Ovary (tissue), 9 donors: ENCODE results near the gene CPS1. TPM values are rescaled to one million over a fixed set of nuclear protein-coding genes. Genes with fewer than 3 reads are reported as not detected.

Experiments
- DNase-seq, 5 donors: peaks; one replicate each; pipeline ENCODE4 v3.0.0-alpha.2; 2019 to 2020
- H3K27ac ChIP-seq, 2 donors: fragments of 200-600 bp; one replicate each; pipeline versions ENCODE4 v1.5.1 to v1.8.0; 2019 to 2022
- H3K27me3 ChIP-seq: fragments of 200-600 bp; one replicate; pipeline ENCODE4 v1.8.0; 2022
- H3K36me3 ChIP-seq: fragments of 200-600 bp; sonication (generic); one replicate; pipeline ENCODE4 v1.5.1; 2019
- H3K4me1 ChIP-seq: one replicate; pipeline ENCODE4 v1.8.1; 2013; ENCODE audit warnings: mild to moderate bottlenecking, moderate library complexity; ENCODE audit not compliant: insufficient read depth
- H3K4me3 ChIP-seq: fragments of 200-600 bp; sonication (generic); one replicate; pipeline ENCODE4 v1.5.1; 2017
- H3K9me3 ChIP-seq, 2 donors: fragments of 200-600 bp in 1 of 2; sonication (generic) in 1 of 2; one replicate each; pipeline versions ENCODE4 v1.5.1 to v1.8.1; 2013 to 2019; ENCODE audit warnings: mild to moderate bottlenecking in 1 of 2, moderate library complexity in 1 of 2
- CTCF ChIP-seq, 3 donors: fragments of 450-650 bp in 2 of 3; fragments of 200-600 bp in 1 of 3; IDR thresholded peaks; one replicate each; pipeline versions ENCODE4 v1.5.1 to v1.8.0; 2016 to 2022; ENCODE audit warnings: antibody characterized with exemption in 3 of 3, mild to moderate bottlenecking in 1 of 3
- EP300 ChIP-seq: sonication (generic); formaldehyde crosslinking; IDR thresholded peaks from one replicate; pipeline ENCODE4 v1.6.1; 2017; ENCODE audit warnings: antibody characterized with exemption
- POLR2A ChIP-seq: fragments of 450-650 bp; IDR thresholded peaks from one replicate; pipeline ENCODE4 v1.6.1; 2017; ENCODE audit warnings: antibody characterized with exemption, mild to moderate bottlenecking, moderate library complexity
- WGBS, 3 donors: extraction: QIAGEN DNeasy Blood & Tissue Kit in 1 of 3; methylation state at CpG; one replicate each; pipeline versions ENCODE4 v1.1.5 to v1.1.7; 2013 to 2017; 5-methylcytosine and 5-hydroxymethylcytosine counted together
- intact Hi-C, 4 donors: fragments of 100-400 bp; cut with DNase I; formaldehyde crosslinking; loops; one replicate each; pipeline versions ENCODE4 v1.11.0 to v1.15.1; 2022 to 2023
- polyA plus RNA-seq, 2 donors: library from polyadenylated mRNA; stranded (reverse); fragments of 200-250 nt in 1 of 2; fragments of 350-450 nt in 1 of 2; fragmentation: Illumina TruSeq in 1 of 2; extraction: RNeasy Lipid Tissue Mini Kit (QIAGEN cat#74804) in 1 of 2; gene quantifications; one replicate each; pipeline ENCODE4 v1.2.3, GENCODE V29; 2013 to 2014
- total RNA-seq, 7 donors: library from RNA; depleted of rRNA in 2 of 7; stranded (reverse); fragments of >200 nt in 2 of 7; fragmentation: NEBNext Ultra II Directional in 3 of 7; extraction: Animal tissue kit (Norgen Biotek cat#: 25700) in 3 of 7; gene quantifications; one replicate each; pipeline versions ENCODE4 v1.1.0 to v1.2.4, GENCODE V29; 2016 to 2023
- donor health status: DM: no; HTN: no; CAD: no; lungs with moderate emphysema.
- donor health status: DM: no; HTN: no; CAD: no.
- donor health status: Bipolar disorder and iron deficiency.
- donor health status: DM: yes; HTN: yes; CAD: no.
- donor health status: DM: no; HTN: no; CAD: no.
- donor health status: DM: yes; HTN: yes; CAD: no.

The CPS1 gene
- total and polyA plus RNA-seq, 9 donors: 1.9 to 14.1 (median 7.0) TPM

- H3K9me3 ChIP-seq: no peaks in the 10 kb centered on the region
- TF ChIP-seq POLR2A: no peak
- TF ChIP-seq CTCF (IDR thresholded peaks at IDR 0.05): no peak
- TF ChIP-seq EP300: no peak
- H3K27ac ChIP-seq: no peak overlapping the region
- WGBS, 3 donors: 20 to 38% (median 25%) methylated on average over 3 of the region's 3 CpGs
- intact Hi-C loops: no loop called here
- no peaks in the 10 kb centered on the region for H3K36me3 ChIP-seq
- no peak overlapping the region for H3K4me3 ChIP-seq
- DNase-seq: no peak
- H3K4me1 ChIP-seq: no peaks in the 10 kb centered on the region
- H3K27me3 ChIP-seq: no peaks in the 10 kb centered on the region
Observed at GRCh38 chr2:210718503-210718902, 162.1 kb downstream of the CPS1 start.

GRCh38 chr2:210722092-210722491, 165.7 kb downstream of the CPS1 start:
- no peaks in the 10 kb centered on the region for H3K36me3 ChIP-seq
- intact Hi-C loops: no loop called here
- WGBS, 3 donors: 92 to 94% (median 94%) methylated on average over 3 of the region's 3 CpGs

GRCh38 chr2:210727549-210727948, 171.2 kb downstream of the CPS1 start:
- Histone ChIP-seq H3K27me3 (no peaks in the 10 kb centered on the region), H3K9me3 (no peaks in the 10 kb centered on the region), H3K27ac (no peak overlapping the region), H3K4me3 (no peak overlapping the region), H3K36me3 (no peaks in the 10 kb centered on the region), H3K4me1 (no peaks in the 10 kb centered on the region)
- no peak for DNase-seq
- intact Hi-C loops: no loop called here
- no peak for TF ChIP-seq EP300
- TF ChIP-seq POLR2A: no peak
- no peak for TF ChIP-seq CTCF (IDR thresholded peaks at IDR 0.05)

More at GRCh38 chr2:210722092-210722491, 165.7 kb downstream of the CPS1 start:
- no peak for DNase-seq
- no peaks in the 10 kb centered on the region for H3K4me1 ChIP-seq
- H3K27ac ChIP-seq: no peak overlapping the region
- H3K27me3 ChIP-seq: no peaks in the 10 kb centered on the region
- no peaks in the 10 kb centered on the region for H3K9me3 ChIP-seq
- H3K4me3 ChIP-seq: no peak overlapping the region
- no peak for TF ChIP-seq POLR2A
- TF ChIP-seq CTCF (IDR thresholded peaks at IDR 0.05): no peak
- TF ChIP-seq EP300: no peak

Other genes starting within 250 kb of the CPS1 start
- under 1 TPM in 1 of 7 donors, not detected in 6; 0.62 TPM for gene MYL1, start 241.4 kb upstream of the CPS1 start, total RNA-seq
- gene MYL1, start 241.4 kb upstream of the CPS1 start, polyA plus RNA-seq: not detected
- 10 to 100 TPM; 23.1 to 44.7 (median 39.7) TPM for gene LANCL1, start 79.8 kb upstream of the CPS1 start, total RNA-seq
- 10 to 100 TPM; 21.6 to 42.7 TPM for gene LANCL1, start 79.8 kb upstream of the CPS1 start, polyA plus RNA-seq